ENCODE results near the gene ARHGAP29. TPM values are rescaled to one million over a fixed set of nuclear protein-coding genes. Genes with fewer than 3 reads are reported as not detected.

Gene ARHGAP29
- total and polyA plus RNA-seq, 2 experiments from 2014 or later: 4.6 to 6.9 TPM

GRCh38 chr1:94169126-94169525 lies 68.3 kb downstream of the ARHGAP29 start:
- Histone ChIP-seq H3K9me2 (ENCODE audit: insufficient read depth) (no peaks in the 10 kb centered on the region), H3K27ac (ENCODE audit: low read depth) (no peak overlapping the region), H3K36me3 (ENCODE audit: insufficient read depth) (no peaks in the 10 kb centered on the region), H3F3A (replicated peaks; ENCODE audit: low read depth) (no peaks in the 10 kb centered on the region), H4K20me1 (replicated peaks; ENCODE audit: insufficient read depth) (no peaks in the 10 kb centered on the region), H3K27me3 (ENCODE audit: insufficient read depth) (no peaks in the 10 kb centered on the region), H3K4me3 (no peak overlapping the region), H3K4me2 (no peak overlapping the region), H3K79me2 (replicated peaks; ENCODE audit: insufficient read depth) (no peaks in the 10 kb centered on the region), H3K4me1 (ENCODE audit: insufficient read depth) (no peaks in the 10 kb centered on the region), H2AFZ (no peak overlapping the region)
- Mint-ChIP-seq H3K9me3 (no peaks in the 10 kb centered on the region; the same call in 2 of the 3 replicates), H3K27me3 (ENCODE audit: insufficient read depth, low read depth, poor library complexity) (peaks cover 5% of the 10 kb centered on the region), H3K36me3 (ENCODE audit: low read depth) (no peaks in the 10 kb centered on the region), H3K4me3 (no peak overlapping the region), H3K4me1 (no peaks in the 10 kb centered on the region), H3K27ac (no peak overlapping the region)
- TF ChIP-seq EZH2 (IDR thresholded peaks at IDR 0.05; ENCODE audit: low read depth, unreplicated experiment): no peak
- TF ChIP-seq ZNF114 (CRISPR knock-in tag; IDR thresholded peaks at IDR 0.05): no peak
- no peak for TF ChIP-seq JUNB (IDR thresholded peaks at IDR 0.05; ENCODE audit: unreplicated experiment)
- no peak for TF ChIP-seq CREB1 (CRISPR knock-in tag; IDR thresholded peaks at IDR 0.05; ENCODE audit: low read depth)
- TF ChIP-seq, protein P1, sequence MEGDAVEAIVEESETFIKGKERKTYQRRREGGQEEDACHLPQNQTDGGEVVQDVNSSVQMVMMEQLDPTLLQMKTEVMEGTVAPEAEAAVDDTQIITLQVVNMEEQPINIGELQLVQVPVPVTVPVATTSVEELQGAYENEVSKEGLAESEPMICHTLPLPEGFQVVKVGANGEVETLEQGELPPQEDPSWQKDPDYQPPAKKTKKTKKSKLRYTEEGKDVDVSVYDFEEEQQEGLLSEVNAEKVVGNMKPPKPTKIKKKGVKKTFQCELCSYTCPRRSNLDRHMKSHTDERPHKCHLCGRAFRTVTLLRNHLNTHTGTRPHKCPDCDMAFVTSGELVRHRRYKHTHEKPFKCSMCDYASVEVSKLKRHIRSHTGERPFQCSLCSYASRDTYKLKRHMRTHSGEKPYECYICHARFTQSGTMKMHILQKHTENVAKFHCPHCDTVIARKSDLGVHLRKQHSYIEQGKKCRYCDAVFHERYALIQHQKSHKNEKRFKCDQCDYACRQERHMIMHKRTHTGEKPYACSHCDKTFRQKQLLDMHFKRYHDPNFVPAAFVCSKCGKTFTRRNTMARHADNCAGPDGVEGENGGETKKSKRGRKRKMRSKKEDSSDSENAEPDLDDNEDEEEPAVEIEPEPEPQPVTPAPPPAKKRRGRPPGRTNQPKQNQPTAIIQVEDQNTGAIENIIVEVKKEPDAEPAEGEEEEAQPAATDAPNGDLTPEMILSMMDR (conservative IDR thresholded peaks at IDR 0.05; ENCODE audit: low read depth in 2 of 2): no peak
- no peak for TF ChIP-seq POLR2AphosphoS5 (IDR thresholded peaks at IDR 0.05; ENCODE audit: low read depth)
- no peak for TF ChIP-seq ZNF331 (CRISPR knock-in tag; IDR thresholded peaks at IDR 0.05; ENCODE audit: low read depth)
- TF ChIP-seq ZNF462 (CRISPR knock-in tag; IDR thresholded peaks at IDR 0.05): no peak
- no peak for TF ChIP-seq NANOG (IDR thresholded peaks at IDR 0.05; ENCODE audit: borderline replicate concordance)
- TF ChIP-seq EZH2phosphoT487 (IDR thresholded peaks at IDR 0.05; ENCODE audit: unreplicated experiment): no peak
- TF ChIP-seq, protein P2, sequence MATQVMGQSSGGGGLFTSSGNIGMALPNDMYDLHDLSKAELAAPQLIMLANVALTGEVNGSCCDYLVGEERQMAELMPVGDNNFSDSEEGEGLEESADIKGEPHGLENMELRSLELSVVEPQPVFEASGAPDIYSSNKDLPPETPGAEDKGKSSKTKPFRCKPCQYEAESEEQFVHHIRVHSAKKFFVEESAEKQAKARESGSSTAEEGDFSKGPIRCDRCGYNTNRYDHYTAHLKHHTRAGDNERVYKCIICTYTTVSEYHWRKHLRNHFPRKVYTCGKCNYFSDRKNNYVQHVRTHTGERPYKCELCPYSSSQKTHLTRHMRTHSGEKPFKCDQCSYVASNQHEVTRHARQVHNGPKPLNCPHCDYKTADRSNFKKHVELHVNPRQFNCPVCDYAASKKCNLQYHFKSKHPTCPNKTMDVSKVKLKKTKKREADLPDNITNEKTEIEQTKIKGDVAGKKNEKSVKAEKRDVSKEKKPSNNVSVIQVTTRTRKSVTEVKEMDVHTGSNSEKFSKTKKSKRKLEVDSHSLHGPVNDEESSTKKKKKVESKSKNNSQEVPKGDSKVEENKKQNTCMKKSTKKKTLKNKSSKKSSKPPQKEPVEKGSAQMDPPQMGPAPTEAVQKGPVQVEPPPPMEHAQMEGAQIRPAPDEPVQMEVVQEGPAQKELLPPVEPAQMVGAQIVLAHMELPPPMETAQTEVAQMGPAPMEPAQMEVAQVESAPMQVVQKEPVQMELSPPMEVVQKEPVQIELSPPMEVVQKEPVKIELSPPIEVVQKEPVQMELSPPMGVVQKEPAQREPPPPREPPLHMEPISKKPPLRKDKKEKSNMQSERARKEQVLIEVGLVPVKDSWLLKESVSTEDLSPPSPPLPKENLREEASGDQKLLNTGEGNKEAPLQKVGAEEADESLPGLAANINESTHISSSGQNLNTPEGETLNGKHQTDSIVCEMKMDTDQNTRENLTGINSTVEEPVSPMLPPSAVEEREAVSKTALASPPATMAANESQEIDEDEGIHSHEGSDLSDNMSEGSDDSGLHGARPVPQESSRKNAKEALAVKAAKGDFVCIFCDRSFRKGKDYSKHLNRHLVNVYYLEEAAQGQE (IDR thresholded peaks at IDR 0.05; ENCODE audit: unreplicated experiment): no peak
- TF ChIP-seq STAT1 (IDR thresholded peaks at IDR 0.05; ENCODE audit: unreplicated experiment): no peak
- TF ChIP-seq, protein P3, sequence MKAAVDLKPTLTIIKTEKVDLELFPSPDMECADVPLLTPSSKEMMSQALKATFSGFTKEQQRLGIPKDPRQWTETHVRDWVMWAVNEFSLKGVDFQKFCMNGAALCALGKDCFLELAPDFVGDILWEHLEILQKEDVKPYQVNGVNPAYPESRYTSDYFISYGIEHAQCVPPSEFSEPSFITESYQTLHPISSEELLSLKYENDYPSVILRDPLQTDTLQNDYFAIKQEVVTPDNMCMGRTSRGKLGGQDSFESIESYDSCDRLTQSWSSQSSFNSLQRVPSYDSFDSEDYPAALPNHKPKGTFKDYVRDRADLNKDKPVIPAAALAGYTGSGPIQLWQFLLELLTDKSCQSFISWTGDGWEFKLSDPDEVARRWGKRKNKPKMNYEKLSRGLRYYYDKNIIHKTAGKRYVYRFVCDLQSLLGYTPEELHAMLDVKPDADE (IDR thresholded peaks at IDR 0.05): no peak
- no peak for ATAC-seq
- no peak for DNase-seq (ENCODE audit: low spot score)

All from GM23338 (cell line).